PC-3 (cell line): ENCODE results near the gene NDUFC1. TPM values are rescaled to one million over a fixed set of nuclear protein-coding genes. Genes with fewer than 3 reads are reported as not detected.

Experiments
- ATAC-seq: fragments of 200-7000 bp; cut with Tn5 transposase; 2 replicates; pipeline ENCODE4 v1.9.1; 2020; ENCODE audit warnings: mild to moderate bottlenecking, moderate library complexity
- BruUV-seq: library from RNA; stranded (reverse); fragments of 400-500 nt; replicated peaks from 2 replicates; lab custom pipeline; 2021; lab: Mats Ljungman, UMichigan
- CTCF ChIA-PET: fragments of 300-600 bp; sonication (Branson Sonifier 250); formaldehyde crosslinking; loops from one replicate; lab custom pipeline; 2022; ENCODE audit warnings: antibody characterized with exemption; lab: Charles Lee
- POLR2A ChIA-PET: fragments of 300-600 bp; sonication (Branson Sonifier 250); formaldehyde crosslinking; loops from one replicate; lab custom pipeline; 2022; ENCODE audit warnings: antibody characterized with exemption; ENCODE audit not compliant: unreplicated experiment; lab: Charles Lee
- DNase-seq: peaks from one replicate; pipeline ENCODE4 v3.0.0-alpha.2; 2015
- H2AFZ ChIP-seq: fragments of 300-600 bp; sonication (generic); 2 replicates; pipeline ENCODE4 v1.6.0; 2016; ENCODE audit warnings: antibody characterized with exemption, low read length
- H3F3A ChIP-seq: fragments of 300-600 bp; sonication (generic); one replicate; pipeline ENCODE4 v1.6.0; 2017; ENCODE audit warnings: antibody characterized with exemption, low read length, control low read depth, mild to moderate bottlenecking; ENCODE audit not compliant: unreplicated experiment
- H3K27ac ChIP-seq: fragments of 300-600 bp; sonication (generic); 2 replicates; pipeline ENCODE4 v1.5.1; 2016; ENCODE audit warnings: mild to moderate bottlenecking, low read length
- H3K27me3 ChIP-seq: fragments of 300-600 bp; sonication (generic); 2 replicates; pipeline ENCODE4 v1.6.1; 2016; ENCODE audit warnings: low read length, mixed read lengths
- H3K36me3 ChIP-seq: fragments of 300-600 bp; sonication (generic); 2 replicates; pipeline ENCODE4 v1.6.1; 2016; ENCODE audit warnings: low read depth, mixed run types, low read length, mixed read lengths
- H3K4me1 ChIP-seq: fragments of 300-600 bp; sonication (generic); 2 replicates; pipeline ENCODE4 v1.5.1; 2016; ENCODE audit warnings: low read length; ENCODE audit not compliant: insufficient read depth
- H3K4me2 ChIP-seq: fragments of 300-600 bp; sonication (generic); 2 replicates; pipeline ENCODE4 v1.6.0; 2016; ENCODE audit warnings: low read length
- H3K4me3 ChIP-seq: fragments of 300-600 bp; sonication (generic); 2 replicates; pipeline ENCODE4 v1.5.1; 2016; ENCODE audit warnings: mild to moderate bottlenecking, low read length, mixed read lengths
- H3K79me2 ChIP-seq: fragments of 300-600 bp; sonication (generic); 2 replicates; pipeline ENCODE4 v1.6.1; 2017; ENCODE audit warnings: low read length, mixed read lengths
- H3K9ac ChIP-seq: fragments of 300-600 bp; sonication (generic); 2 replicates; pipeline ENCODE4 v1.6.0; 2016; ENCODE audit warnings: mild to moderate bottlenecking, low read length
- H3K9me2 ChIP-seq: fragments of 300-600 bp; sonication (generic); replicated peaks from 2 replicates; pipeline ENCODE4 v1.6.1; 2016; ENCODE audit warnings: mixed run types, low read length, mixed read lengths
- H3K9me3 ChIP-seq: fragments of 300-600 bp; sonication (generic); 2 replicates; pipeline ENCODE4 v1.6.1; 2016; ENCODE audit warnings: low read length, mixed read lengths
- H4K20me1 ChIP-seq: fragments of 300-600 bp; sonication (generic); 2 replicates; pipeline ENCODE4 v1.6.1; 2016; ENCODE audit warnings: low read length, mixed read lengths
- CTCF ChIP-seq: fragments of 300-600 bp; sonication (generic); conservative IDR thresholded peaks from 2 replicates; pipeline ENCODE4 v1.5.1; 2017; ENCODE audit warnings: antibody characterized with exemption, low read depth, mild to moderate bottlenecking, low read length
- EZH2 ChIP-seq: fragments of 300-600 bp; sonication (generic); IDR thresholded peaks from one replicate; pipeline ENCODE4 v1.6.1; 2017; ENCODE audit warnings: antibody characterized with exemption, mild to moderate bottlenecking, low read length; ENCODE audit not compliant: unreplicated experiment
- EZH2phosphoT487 ChIP-seq: fragments of 300-600 bp; sonication (generic); IDR thresholded peaks from 2 replicates; pipeline ENCODE4 v1.6.1; 2018; ENCODE audit warnings: mild to moderate bottlenecking, antibody characterized with exemption, low read length, borderline replicate concordance
- intact Hi-C: fragments of 100-400 bp; cut with micrococcal nuclease; formaldehyde crosslinking; loops from 2 replicates; pipeline ENCODE4 v1.9.0; 2023
- total RNA-seq: library from RNA; depleted of rRNA; stranded (reverse); fragments of >200 nt; gene quantifications from 2 replicates; pipeline ENCODE4 v1.2.3, GENCODE V29; 2014

The NDUFC1 gene
- total RNA-seq, 1 experiment from 2014 or later, result 92.9 TPM

- no peak overlapping the region for H3K4me2 ChIP-seq
- 0 out of 2 replicates have a peak, but pooled peaks cover 3% of the 10 kb centered on the region for H4K20me1 ChIP-seq
- H3K9me2 ChIP-seq, result no peaks in the 10 kb centered on the region
- DNase-seq (no peak), ATAC-seq (no peak)
- peaks cover 4% of the 10 kb centered on the region for H3K36me3 ChIP-seq
- no peaks in the 10 kb centered on the region for H3K4me1 ChIP-seq
- H3K9me3 ChIP-seq, result no peaks in the 10 kb centered on the region
- no peaks in the 10 kb centered on the region for H3F3A ChIP-seq
- intact Hi-C loops, result no loop called here
- no peak overlapping the region for H2AFZ ChIP-seq
- ChIA-PET CTCF (no interaction called here), POLR2A (no interaction called here)
- no TSS peak for BruUV-seq
- no peak overlapping the region for H3K27ac ChIP-seq
- no peaks in the 10 kb centered on the region for H3K27me3 ChIP-seq
- no peak overlapping the region for H3K9ac ChIP-seq
- peaks cover 78% of the 10 kb centered on the region for H3K79me2 ChIP-seq
- TF ChIP-seq EZH2 (no peak), CTCF (no peak), EZH2phosphoT487 (no peak)
- H3K4me3 ChIP-seq, result no peak overlapping the region
Measured at GRCh38 chr4:139333046-139333445, 30.8 kb upstream of the NDUFC1 start.

DNA sequence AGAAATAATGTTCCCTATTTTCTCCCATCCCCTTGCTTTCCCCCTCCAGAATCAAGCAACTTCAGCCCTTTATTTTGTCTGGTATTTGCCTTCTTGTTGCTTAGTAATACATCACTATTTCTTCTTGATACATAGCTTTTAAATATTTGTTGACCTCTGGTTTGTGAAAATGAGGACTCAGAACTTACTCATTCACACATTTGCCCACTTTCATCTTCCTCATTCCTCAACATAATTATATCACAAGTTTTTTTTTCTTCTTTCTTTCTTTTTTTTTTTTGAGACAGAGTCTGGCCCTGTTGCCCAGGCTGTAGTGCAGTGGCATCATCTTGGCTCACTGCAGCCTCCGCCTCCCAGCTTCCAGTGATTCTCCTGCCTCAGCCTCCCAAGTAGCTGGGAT, 28.9 kb upstream of the NDUFC1 start:
- no peak for DNase-seq
- H3K9me3 ChIP-seq, result no peaks in the 10 kb centered on the region
- TF ChIP-seq CTCF (no peak), EZH2phosphoT487 (no peak), EZH2 (no peak)
- no peak overlapping the region for H2AFZ ChIP-seq
- BruUV-seq, result no TSS peak
- CTCF ChIA-PET, result no interaction called here
- H3K9ac ChIP-seq, result no peak overlapping the region
- no peak for ATAC-seq
- peaks cover 11% of the 10 kb centered on the region; the same call in 1 of the 2 replicates for H4K20me1 ChIP-seq
- intact Hi-C loops, result no loop called here
- H3K36me3 ChIP-seq, result peaks cover 4% of the 10 kb centered on the region
- H3K27me3 ChIP-seq, result no peaks in the 10 kb centered on the region
- no peak overlapping the region for H3K4me2 ChIP-seq
- H3K4me1 ChIP-seq, result no peaks in the 10 kb centered on the region
- H3F3A ChIP-seq, result no peaks in the 10 kb centered on the region
- peaks cover 92% of the 10 kb centered on the region for H3K79me2 ChIP-seq
- no peak overlapping the region for H3K27ac ChIP-seq
- no peaks in the 10 kb centered on the region for H3K9me2 ChIP-seq
- H3K4me3 ChIP-seq, result no peak overlapping the region
- POLR2A ChIA-PET, result no interaction called here

DNA sequence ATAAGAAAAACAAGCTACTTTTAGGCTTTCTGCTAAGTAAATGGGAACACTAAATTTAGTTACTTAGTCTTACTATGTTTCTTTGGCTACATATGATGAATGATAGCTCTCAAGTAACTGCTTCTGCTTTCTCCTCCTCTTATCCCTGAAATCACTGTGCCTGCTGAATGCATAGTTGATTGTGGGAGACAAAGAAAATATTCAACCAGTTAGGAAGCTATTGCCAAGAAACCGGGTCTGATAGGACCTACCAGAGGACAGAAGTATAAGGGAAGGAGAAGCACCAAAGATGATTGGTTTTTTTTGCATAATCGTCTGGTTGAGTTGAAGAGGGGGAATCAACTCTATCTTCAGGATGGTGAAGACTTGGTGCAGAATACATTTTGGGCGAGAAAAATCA, 28.0 kb upstream of the NDUFC1 start:
- no peak overlapping the region for H3K4me2 ChIP-seq
- intact Hi-C loops, result no loop called here
- TF ChIP-seq CTCF (no peak), EZH2 (no peak)
- H3K9me3 ChIP-seq, result no peaks in the 10 kb centered on the region
- no peak overlapping the region for H2AFZ ChIP-seq
- no peak overlapping the region for H3K9ac ChIP-seq
- no peaks in the 10 kb centered on the region for H3F3A ChIP-seq
- CTCF ChIA-PET, result interaction anchor here (0.6 kb wide), 1 partner anchor 975 kb away, joined by 3 read pairs; no protein-coding TSS in a partner anchor
- H3K27me3 ChIP-seq, result no peaks in the 10 kb centered on the region
- ATAC-seq, result no peak
- peaks cover 19% of the 10 kb centered on the region; the same call in 1 of the 2 replicates for H4K20me1 ChIP-seq
- BruUV-seq, result no TSS peak
- POLR2A ChIA-PET, result no interaction called here
- no peak overlapping the region for H3K4me3 ChIP-seq
- no peaks in the 10 kb centered on the region for H3K4me1 ChIP-seq
- H3K79me2 ChIP-seq, result peaks cover 96% of the 10 kb centered on the region
- H3K36me3 ChIP-seq, result peaks cover 4% of the 10 kb centered on the region
- no peaks in the 10 kb centered on the region for H3K9me2 ChIP-seq
- DNase-seq, result no peak
- H3K27ac ChIP-seq, result no peak overlapping the region
